HG02970 (cell line): ENCODE measurements around the gene AAK1.
"Not testable (repeated sequence)": the region's sequence is repeated elsewhere in the genome, so short reads cannot be mapped to it uniquely, and the experiment has no call there.

Experiments
- ATAC-seq: cut with Tn5 transposase; IDR thresholded peaks from one replicate; pipeline ENCODE4 v1.9.1; 2021; ENCODE audit warnings: mild to moderate bottlenecking, moderate library complexity, moderate number of reproducible peaks; ENCODE audit not compliant: unreplicated experiment, low FRiP score

Gene AAK1

DNA sequence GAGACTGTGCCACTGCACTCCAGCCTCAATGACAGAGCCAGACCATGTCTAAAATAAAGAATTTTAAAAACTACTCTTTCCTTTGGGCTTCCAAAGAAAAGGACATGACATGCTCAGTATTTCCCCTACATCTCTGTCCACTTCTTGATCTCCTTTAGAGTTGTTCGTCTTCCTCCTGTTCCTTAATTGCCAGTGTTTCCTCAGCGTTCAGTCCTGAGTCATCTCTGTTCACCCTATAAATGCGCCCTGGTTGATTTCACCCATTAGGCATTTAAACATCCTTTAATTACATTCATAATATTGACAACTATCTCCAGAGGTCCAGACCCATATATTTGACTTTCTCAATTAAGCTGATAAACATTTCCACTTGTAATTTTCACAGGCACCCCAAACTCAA lies 64.0 kb downstream of the AAK1 start:
- no peak for ATAC-seq

DNA sequence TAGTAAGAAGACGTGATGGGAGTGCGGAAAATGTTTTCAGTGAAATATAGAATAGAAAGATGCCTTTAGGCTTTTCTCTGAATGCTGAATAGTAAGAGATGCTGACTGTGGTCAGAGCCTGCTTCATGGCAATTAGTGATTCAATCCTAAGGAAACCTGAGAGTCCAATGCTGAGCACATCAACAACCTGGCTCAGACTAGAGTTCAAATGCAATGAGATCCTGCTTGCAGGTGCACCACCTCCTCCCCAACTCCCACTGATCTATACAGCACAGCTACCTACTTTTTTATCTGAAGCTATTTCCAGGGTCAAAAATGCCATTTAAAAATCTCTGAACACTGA lies 65.4 kb downstream of the AAK1 start:
- no peak for ATAC-seq

- ATAC-seq: no peak
These were observed 65.9 kb downstream of the AAK1 start for GRCh38 chr2:69577467-69578197.

DNA sequence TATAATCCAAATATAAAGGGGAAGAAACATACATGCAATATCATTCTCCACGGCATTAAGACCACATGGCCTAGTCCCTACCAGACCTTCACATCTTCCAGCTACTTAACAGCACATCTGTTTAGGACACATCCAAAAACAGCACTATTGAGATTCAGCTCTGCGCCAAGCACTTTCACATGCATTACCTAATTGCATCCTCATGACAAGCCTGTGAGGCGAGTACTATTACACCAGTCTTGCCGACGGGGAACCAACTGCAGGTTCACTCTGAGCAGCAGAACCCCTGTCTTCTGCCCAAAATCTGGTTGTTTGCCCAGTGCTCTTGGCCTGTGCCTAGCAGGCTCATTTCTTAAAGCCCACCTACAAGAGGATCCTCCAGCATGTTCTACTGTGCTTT lies 66.7 kb downstream of the AAK1 start:
- ATAC-seq: no peak

- ATAC-seq: no peak
These were observed 67.6 kb downstream of the AAK1 start for GRCh38 chr2:69575926-69576325.

DNA sequence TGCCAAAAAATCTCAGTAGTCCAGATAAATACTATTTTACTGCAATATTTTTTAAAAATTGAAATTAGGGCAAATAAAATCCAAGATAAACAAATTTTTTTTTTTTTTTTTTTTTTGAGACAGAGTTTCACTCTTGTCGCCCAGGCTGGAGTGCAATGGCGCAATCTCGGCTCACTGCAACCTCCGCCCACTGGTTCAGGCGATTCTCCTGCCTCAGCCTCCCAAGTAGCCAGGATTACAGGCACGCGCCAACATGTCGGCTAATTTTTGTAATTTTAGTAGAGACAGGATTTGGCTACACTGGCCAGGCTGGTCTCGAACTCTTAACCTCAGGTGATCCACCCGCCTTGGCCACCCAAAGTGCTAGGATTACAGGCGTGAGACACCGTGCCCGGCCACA lies 68.2 kb downstream of the AAK1 start:
- ATAC-seq: not testable (repeated sequence)

DNA sequence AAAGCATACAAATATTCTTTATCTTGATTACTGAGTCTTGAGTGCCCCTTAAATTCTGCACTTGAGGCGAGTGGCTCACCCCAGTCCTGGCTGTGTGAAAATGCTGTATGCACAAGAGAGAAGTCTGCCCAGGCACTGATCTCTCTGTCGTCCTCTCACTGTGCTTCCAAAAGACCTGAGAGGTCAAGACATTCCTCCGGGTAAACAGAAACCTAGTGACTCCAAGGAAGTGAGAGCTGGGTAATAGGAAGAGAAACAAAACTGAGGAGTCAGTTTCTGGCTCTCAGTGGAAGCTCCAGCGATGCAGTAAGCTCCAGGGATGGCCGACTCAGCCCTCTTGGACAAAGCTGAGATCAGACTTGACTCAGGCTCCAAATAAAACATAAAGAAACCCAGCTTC lies 70.9 kb downstream of the AAK1 start:
- ATAC-seq: no peak

DNA sequence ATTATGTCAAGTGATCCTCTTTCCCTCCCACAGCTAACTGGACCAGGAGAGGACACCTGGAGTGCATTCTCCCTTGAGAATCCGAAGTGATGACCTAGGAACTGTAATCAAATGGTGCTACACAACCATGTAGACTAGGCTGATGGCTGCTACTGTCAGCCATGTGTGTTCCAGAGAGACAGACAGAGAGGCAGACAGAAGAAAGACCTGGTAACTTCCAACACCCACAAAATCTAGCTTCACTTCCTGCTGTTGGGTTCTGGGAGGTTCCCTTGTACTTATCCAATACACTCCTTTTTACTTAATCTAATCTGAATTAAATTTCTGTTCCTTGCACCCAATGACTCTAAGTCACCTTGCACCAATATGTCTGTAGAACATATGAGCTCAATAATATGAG lies 72.3 kb downstream of the AAK1 start:
- ATAC-seq: no peak

GRCh38 chr2:69570474-69570873 lies 73.1 kb downstream of the AAK1 start:
- ATAC-seq: no peak

DNA sequence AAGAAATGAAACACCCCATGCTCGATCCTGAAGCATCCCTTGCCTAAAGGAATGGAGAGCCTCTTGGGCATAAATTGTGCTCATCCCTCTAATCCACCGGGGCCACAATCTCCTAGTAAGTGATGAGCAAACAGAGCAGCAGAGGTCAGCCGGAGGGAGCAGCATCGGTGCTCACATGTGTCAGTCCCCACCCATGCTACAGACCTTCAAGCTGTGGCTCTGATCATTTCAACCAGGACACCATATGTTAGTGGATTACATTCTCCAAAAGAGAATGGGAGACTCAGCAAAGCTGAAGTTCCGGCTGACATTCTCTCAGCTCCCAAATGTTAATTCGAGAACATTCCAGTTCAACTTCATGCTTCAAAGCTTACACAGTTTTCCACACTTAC lies 75.6 kb downstream of the AAK1 start:
- ATAC-seq: no peak

DNA sequence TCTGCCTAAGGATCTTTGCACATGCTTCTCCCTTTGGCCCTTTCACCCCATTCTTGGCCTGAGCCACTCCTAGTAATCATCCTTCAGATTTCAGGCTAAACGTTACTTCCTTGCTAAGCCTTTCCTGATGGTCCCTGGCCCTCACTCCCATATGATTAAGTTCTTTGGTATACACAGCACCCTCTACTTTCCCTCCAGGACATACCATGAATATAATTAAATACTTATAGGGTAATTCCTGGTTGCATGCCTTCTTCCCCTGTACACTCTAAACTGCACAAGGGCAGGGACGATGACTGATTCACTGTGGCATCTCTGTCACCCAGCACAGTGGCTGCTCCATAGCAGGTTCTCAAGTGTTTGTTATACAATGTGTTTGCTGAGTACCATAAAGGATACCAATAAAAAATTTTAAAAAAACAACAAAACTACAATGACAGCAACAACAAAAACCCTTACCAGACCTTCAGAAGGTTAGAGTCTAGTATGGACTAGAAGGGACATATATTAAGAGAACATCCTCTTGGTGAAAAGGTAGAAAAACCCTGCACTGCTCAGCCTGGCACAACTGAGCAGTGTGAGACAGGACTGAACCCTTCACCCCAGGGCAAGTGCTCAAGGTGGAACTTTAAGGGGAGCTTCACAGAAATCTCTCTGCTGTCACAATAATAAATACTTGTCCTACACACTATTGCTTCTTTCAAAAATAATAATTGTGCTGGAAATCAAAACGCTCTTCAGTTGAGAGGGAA lies 76.2 kb downstream of the AAK1 start:
- ATAC-seq: no peak

DNA sequence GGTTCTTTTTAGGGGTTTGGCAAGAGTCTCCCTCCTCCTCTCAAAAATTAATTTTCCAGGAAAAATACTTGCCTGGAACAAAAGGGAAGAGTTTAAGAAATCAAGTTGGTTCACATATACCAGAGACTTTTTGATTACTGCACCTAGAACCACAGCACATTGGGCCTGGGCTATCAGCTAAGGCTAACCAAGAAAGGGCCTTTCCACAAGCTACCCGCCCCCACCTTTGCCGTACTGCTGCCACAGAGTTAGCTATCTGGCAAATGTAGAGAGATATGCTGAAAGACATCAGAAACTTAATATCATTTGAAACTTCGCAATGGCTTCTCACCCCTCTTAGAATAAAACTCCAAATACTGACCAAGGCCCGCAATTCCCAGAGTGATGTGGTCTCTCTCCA lies 76.9 kb downstream of the AAK1 start:
- ATAC-seq: no peak

DNA sequence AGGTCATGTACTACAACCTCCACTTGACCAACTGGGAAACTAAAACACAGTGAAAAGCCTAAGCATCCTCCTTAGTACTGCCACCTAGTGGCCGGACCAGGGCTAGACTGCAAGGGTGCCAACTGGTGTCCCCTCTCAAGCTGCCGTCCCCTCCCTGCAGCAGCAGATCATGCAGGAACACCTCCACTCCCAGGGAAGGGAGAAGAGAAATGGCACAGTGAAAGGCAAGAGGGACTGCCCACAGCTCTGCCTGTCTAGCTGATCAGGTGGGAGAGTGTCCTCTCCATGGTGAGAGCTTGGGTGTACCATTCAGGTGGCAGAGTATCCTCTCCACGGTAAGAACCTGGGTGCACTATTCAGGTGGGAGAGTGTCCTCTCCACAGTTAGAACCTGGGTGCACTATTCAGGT lies 78.1 kb downstream of the AAK1 start:
- no peak for ATAC-seq

GRCh38 chr2:69564604-69565003 lies 78.9 kb downstream of the AAK1 start:
- no peak for ATAC-seq

- ATAC-seq: no peak
These were observed 80.5 kb downstream of the AAK1 start for GRCh38 chr2:69563021-69563420.

GRCh38 chr2:69561101-69561500 lies 82.4 kb downstream of the AAK1 start:
- ATAC-seq: no peak

GRCh38 chr2:69560147-69560482 lies 83.4 kb downstream of the AAK1 start:
- no peak for ATAC-seq

- ATAC-seq: no peak
These were observed 83.9 kb downstream of the AAK1 start for GRCh38 chr2:69559442-69560146.

- ATAC-seq: no peak
These were observed 87.5 kb downstream of the AAK1 start for GRCh38 chr2:69556008-69556407.

DNA sequence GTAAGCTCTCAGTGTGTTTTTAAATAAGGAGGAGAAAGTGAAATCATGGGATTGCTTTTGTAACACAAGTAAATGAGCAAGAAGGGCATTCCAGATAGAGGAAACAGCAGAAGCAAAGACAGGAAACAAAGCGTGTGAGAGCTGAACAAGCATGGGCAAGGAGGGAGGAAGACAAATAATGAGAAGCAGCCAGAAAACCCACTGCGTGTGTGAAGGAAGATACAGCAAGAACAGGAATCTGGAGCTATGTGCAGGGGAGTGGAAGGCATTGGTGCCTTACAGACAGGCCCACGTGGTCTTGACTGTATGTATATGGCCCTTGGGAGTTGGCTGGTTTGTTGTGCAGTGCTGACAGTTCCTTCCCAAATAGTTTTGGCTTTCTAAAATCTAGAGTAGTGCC lies 88.6 kb downstream of the AAK1 start:
- ATAC-seq: no peak

GRCh38 chr2:69554568-69554967 lies 89.0 kb downstream of the AAK1 start:
- ATAC-seq: no peak

DNA sequence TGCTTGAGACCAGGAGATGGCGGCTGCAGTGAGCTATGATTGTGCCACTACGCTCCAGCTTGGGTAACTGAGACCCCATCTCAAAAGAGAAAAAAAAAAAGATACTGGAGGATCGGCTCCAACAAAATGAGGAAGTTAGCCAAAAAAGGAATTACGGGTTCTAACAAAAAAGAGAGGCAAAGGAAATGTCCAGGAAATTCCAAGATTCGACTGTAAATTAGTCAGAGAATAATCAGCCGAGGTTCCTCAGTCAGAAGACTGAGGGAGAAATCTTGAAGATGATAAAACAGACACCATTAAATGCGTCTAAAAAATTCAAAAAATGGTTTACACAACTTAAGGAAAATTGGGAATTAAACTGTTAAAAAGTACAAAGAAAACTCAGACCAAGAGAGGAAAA lies 89.5 kb downstream of the AAK1 start:
- no peak for ATAC-seq
